Colonic mucosa (tissue), 4 donors: Measurements from ENCODE around the gene HAX1. TPM values are rescaled to one million over a fixed set of nuclear protein-coding genes. Genes with fewer than 3 reads are reported as not detected.
A peak's percentile ranks its signal among the peaks of the same experiment; 100 is the strongest.

Source experiments
- DNase-seq: peaks from one replicate; pipeline ENCODE4 v3.0.0-alpha.2; 2020
- H3K27ac ChIP-seq: fragments of 200-600 bp; one replicate; pipeline ENCODE4 v1.8.0; 2021
- H3K27me3 ChIP-seq: fragments of 200-600 bp; one replicate; pipeline ENCODE4 v1.8.0; 2021
- H3K36me3 ChIP-seq: fragments of 200-600 bp; one replicate; pipeline ENCODE4 v1.8.0; 2021
- H3K4me1 ChIP-seq: fragments of 200-600 bp; one replicate; pipeline ENCODE4 v1.8.0; 2021; ENCODE audit warnings: mild to moderate bottlenecking
- H3K4me3 ChIP-seq: fragments of 200-600 bp; one replicate; pipeline ENCODE4 v1.8.0; 2021
- H3K9ac ChIP-seq, 2 donors: one replicate each; pipeline ENCODE4 v1.7.0; 2013; ENCODE audit warnings: control low read depth in 2 of 2, low read depth in 2 of 2, low read length in 2 of 2
- H3K9me3 ChIP-seq: fragments of 200-600 bp; one replicate; pipeline ENCODE4 v1.8.0; 2021
- intact Hi-C: fragments of 100-400 bp; cut with DNase I; formaldehyde crosslinking; loops from one replicate; pipeline ENCODE4 v1.14.1; 2022
- total RNA-seq, 2 donors: library from RNA; stranded (reverse); fragmentation: NEBNext Ultra II Directional in 1 of 2; extraction: Animal tissue kit (Norgen Biotek cat#: 25700) in 1 of 2; gene quantifications; one replicate each; pipeline ENCODE4 v1.2.1, GENCODE V29; 2021
- TF ChIP-seq, protein P1 (sequence below): fragments of 200-600 bp; IDR thresholded peaks from one replicate; pipeline ENCODE4 v1.8.0; 2022; ENCODE audit warnings: antibody characterized with exemption, mild to moderate bottlenecking
- donor health status: healthy.
- donor health status: DM: no; HTN: no; CAD: no.
- donor health status: DM: no; HTN: no; CAD: no.

HAX1 gene
- total RNA-seq, 2 donors from 2014 or later = 53.4 to 83.6 TPM

DNA sequence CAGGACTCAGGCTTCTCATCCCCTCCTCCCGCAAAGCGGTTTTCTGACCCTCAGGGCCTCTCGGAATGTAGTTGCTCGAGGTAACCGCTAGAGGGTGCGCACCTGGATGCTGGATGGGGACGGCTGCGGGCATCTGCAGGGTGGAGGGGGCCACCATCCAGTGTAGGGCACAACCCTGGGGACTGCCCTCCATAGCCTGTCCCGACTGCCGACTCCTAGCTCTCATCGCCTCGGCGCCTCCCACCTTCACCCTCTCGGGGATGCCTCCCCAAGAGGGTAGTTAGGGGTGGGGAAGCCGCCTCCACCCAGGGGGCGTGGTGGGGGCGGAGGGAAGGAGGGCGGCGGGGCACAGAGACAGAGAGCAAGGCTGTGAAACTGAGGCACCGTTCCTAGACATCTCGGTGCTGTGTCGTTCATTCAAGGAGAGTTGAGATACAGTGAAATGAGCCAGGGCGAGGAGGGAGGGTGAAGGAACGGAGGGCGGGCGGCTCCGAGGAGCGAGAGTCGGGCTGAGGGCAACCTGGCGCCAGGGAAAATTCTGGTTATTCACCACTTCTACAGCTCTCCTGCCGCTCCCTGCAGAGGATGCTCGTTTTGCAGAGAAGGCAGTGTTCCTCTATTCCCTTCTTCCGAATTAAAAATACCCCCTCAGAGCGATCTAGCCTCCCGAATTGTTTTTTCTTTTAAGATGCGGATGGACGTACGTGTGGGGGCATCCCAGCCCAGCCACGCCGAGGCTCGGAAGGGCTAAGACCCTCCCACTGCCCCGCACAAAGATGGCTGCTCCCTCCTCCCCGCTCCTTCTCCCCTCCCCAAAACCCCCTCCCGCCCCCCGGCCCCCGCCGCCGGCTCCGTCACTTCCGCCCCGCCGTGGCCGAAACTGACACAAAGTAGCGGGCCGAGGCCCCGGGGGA lies 52.5 kb downstream of the HAX1 start, which contains the start of gene ATP8B2:
Gene ATP8B2, plus strand, starts transcription at position 857 of the 914 bp plus-strand sequence. CDS start 2,617 bp downstream, outside the sequence.
- Histone ChIP-seq H3K27ac (peak within 1 kb of the TSS; percentile 86), H3K36me3 (no peaks in the 10 kb centered on the region), H3K4me3 (peak within 1 kb of the TSS; percentile 46), H3K27me3 (peaks cover 10% of the 10 kb centered on the region), H3K9ac (peak within 1 kb of the TSS; percentile 76 to 83), H3K4me1 (peaks cover 12% of the 10 kb centered on the region), H3K9me3 (no peaks in the 10 kb centered on the region)
- TF ChIP-seq, protein P1, sequence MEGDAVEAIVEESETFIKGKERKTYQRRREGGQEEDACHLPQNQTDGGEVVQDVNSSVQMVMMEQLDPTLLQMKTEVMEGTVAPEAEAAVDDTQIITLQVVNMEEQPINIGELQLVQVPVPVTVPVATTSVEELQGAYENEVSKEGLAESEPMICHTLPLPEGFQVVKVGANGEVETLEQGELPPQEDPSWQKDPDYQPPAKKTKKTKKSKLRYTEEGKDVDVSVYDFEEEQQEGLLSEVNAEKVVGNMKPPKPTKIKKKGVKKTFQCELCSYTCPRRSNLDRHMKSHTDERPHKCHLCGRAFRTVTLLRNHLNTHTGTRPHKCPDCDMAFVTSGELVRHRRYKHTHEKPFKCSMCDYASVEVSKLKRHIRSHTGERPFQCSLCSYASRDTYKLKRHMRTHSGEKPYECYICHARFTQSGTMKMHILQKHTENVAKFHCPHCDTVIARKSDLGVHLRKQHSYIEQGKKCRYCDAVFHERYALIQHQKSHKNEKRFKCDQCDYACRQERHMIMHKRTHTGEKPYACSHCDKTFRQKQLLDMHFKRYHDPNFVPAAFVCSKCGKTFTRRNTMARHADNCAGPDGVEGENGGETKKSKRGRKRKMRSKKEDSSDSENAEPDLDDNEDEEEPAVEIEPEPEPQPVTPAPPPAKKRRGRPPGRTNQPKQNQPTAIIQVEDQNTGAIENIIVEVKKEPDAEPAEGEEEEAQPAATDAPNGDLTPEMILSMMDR = peak; percentile 85
- DNase-seq = peak; percentile 79
- intact Hi-C loops = no loop called here

Other genes starting within 250 kb of the HAX1 start
- under 1 TPM; 0.10 to 0.11 TPM for gene NUP210L, start 117.6 kb upstream of the HAX1 start, total RNA-seq
- gene TPM3, start 80.5 kb upstream of the HAX1 start, total RNA-seq = 100 to 1,000 TPM; 502 to 757 TPM
- gene CFAP141, start 66.3 kb upstream of the HAX1 start, total RNA-seq = not detected
- 100 to 1,000 TPM in 1 of 2 donors, 10 to 100 TPM in 1; 84.8 to 102 TPM for gene UBAP2L, start 51.7 kb upstream of the HAX1 start, total RNA-seq
- gene AQP10, start 48.5 kb downstream of the HAX1 start, total RNA-seq = under 1 TPM in 1 of 2 donors, not detected in 1; 0.27 TPM
- gene ATP8B2, start 52.9 kb downstream of the HAX1 start, total RNA-seq = 1 to 10 TPM; 4.2 to 6.6 TPM
- gene IL6R, start 132.7 kb downstream of the HAX1 start, total RNA-seq = 10 to 100 TPM; 31.7 to 38.2 TPM
- under 1 TPM; 0.42 to 0.67 TPM for gene TDRD10, start 229.6 kb downstream of the HAX1 start, total RNA-seq
- gene SHE, start 229.8 kb downstream of the HAX1 start, total RNA-seq = 1 to 10 TPM; 1.7 to 3.9 TPM